HCT116 (cell line): ENCODE results near the gene CAMTA2. TPM values are rescaled to one million over a fixed set of nuclear protein-coding genes. Genes with fewer than 3 reads are reported as not detected.
A peak's percentile ranks its signal among the peaks of the same experiment; 100 is the strongest.

ENCODE experiments used
- ATAC-seq: fragments of 200-7000 bp; cut with Tn5 transposase; 2 replicates; pipeline ENCODE4 v1.9.1; 2020; ENCODE audit warnings: mild to moderate bottlenecking, moderate library complexity
- BruUV-seq: library from RNA; stranded (reverse); fragments of 400-500 nt; replicated peaks from 2 replicates; lab custom pipeline; 2021; lab: Mats Ljungman, UMichigan
- CTCF ChIA-PET: fragments of 300-600 bp; sonication (Branson Sonifier 250); formaldehyde crosslinking; loops from one replicate; lab custom pipeline; 2021; ENCODE audit warnings: antibody characterized with exemption; lab: Charles Lee
- POLR2A ChIA-PET: fragments of 300-600, 350-600 bp; sonication (Branson Sonifier 250); formaldehyde crosslinking; loops from one replicate; lab custom pipeline; 2021; ENCODE audit warnings: antibody characterized with exemption; lab: Charles Lee
- RAD21 ChIA-PET, 2 experiments: fragments of 300-600 bp; sonication (Branson Sonifier 250); formaldehyde crosslinking; loops; one replicate each; lab custom pipeline; 2023; ENCODE audit warnings: low total read pairs in 2 of 2; ENCODE audit not compliant: uncharacterized antibody in 2 of 2, unreplicated experiment in 2 of 2, low non-redundant PET in 1 of 2; lab: Charles Lee
- DNase-seq: peaks from one replicate; pipeline ENCODE4 v3.0.0-alpha.2; 2010; ENCODE audit warnings: low read depth, low spot score
- H2AFZ ChIP-seq: fragments of 200-600 bp; shearing (Covaris generic), sonication (generic); 2 replicates; pipeline ENCODE4 v1.6.1; 2017; ENCODE audit warnings: low read depth, mixed run types, mixed read lengths, antibody characterized with exemption, low read length; ENCODE audit not compliant: poor library complexity, severe bottlenecking
- H3K27ac ChIP-seq: 2 replicates; pipeline ENCODE4 v1.5.1; 2012; ENCODE audit warnings: low read depth, low read length
- H3K27me3 ChIP-seq: fragments of 200-600 bp; sonication (generic); 2 replicates; pipeline ENCODE4 v1.6.1; 2016; ENCODE audit warnings: mixed run types, low read length, mixed read lengths; ENCODE audit not compliant: insufficient read depth
- H3K36me3 ChIP-seq, 2 experiments: fragments of 200-500 bp in 1 of 2; fragments of 200-600 bp in 1 of 2; sonication (Bioruptor generic) in 1 of 2; sonication (generic) in 1 of 2; 2 replicates each; pipeline versions ENCODE4 v1.5.1 to v1.6.1; 2014 to 2016; ENCODE audit warnings: low read length in 2 of 2, inconsistent platforms in 1 of 2, mixed read lengths in 1 of 2, mixed run types in 1 of 2; ENCODE audit not compliant: insufficient read depth in 2 of 2, control insufficient read depth in 1 of 2
- H3K4me1 ChIP-seq, 2 experiments: fragments of 200-600 bp in 1 of 2; sonication (generic) in 1 of 2; 2 replicates each; pipeline versions ENCODE4 v1.5.1 to v1.6.1; 2012 to 2017; ENCODE audit warnings: low read length in 2 of 2, inconsistent platforms in 1 of 2, mild to moderate bottlenecking in 1 of 2, mixed read lengths in 1 of 2, mixed run types in 1 of 2, moderate library complexity in 1 of 2; ENCODE audit not compliant: insufficient read depth in 2 of 2, control insufficient read depth in 1 of 2
- H3K4me2 ChIP-seq: fragments of 200-600 bp; sonication (generic); 2 replicates; pipeline ENCODE4 v1.6.1; 2017; ENCODE audit warnings: mixed run types, low read length, mixed read lengths
- H3K4me3 ChIP-seq, 2 experiments: fragments of 200-600 bp in 1 of 2; sonication (generic) in 1 of 2; replicated peaks in 1 of 2; 2 replicates each; pipeline ENCODE4 v1.5.1; 2011 to 2016; ENCODE audit warnings: low read length in 2 of 2, control low read depth in 1 of 2, low read depth in 1 of 2, mild to moderate bottlenecking in 1 of 2, mixed read lengths in 1 of 2, mixed run types in 1 of 2
- H3K79me2 ChIP-seq: fragments of 200-600 bp; sonication (generic); 2 replicates; pipeline ENCODE4 v1.6.1; 2017; ENCODE audit warnings: mild to moderate bottlenecking, mixed run types, low read length, moderate library complexity, mixed read lengths; ENCODE audit not compliant: insufficient read depth
- H3K9ac ChIP-seq: fragments of 200-600 bp; sonication (generic); 2 replicates; pipeline ENCODE4 v1.6.1; 2016; ENCODE audit warnings: low read length, mixed read lengths
- H3K9me2 ChIP-seq: fragments of 200-600 bp; sonication (generic), shearing (Covaris generic); 2 replicates; pipeline ENCODE4 v1.6.1; 2017; ENCODE audit warnings: mixed run types, mild to moderate bottlenecking, moderate library complexity; ENCODE audit not compliant: insufficient read depth
- H3K9me3 ChIP-seq, 2 experiments: fragments of 200-500 bp in 1 of 2; fragments of 200-600 bp in 1 of 2; sonication (Bioruptor generic) in 1 of 2; sonication (generic) in 1 of 2; 2 replicates each; pipeline ENCODE4 v1.6.1; 2014 to 2017; ENCODE audit warnings: low read length in 2 of 2, mixed read lengths in 2 of 2, inconsistent platforms in 1 of 2, low read depth in 1 of 2, mild to moderate bottlenecking in 1 of 2, mixed run types in 1 of 2, moderate library complexity in 1 of 2; ENCODE audit not compliant: control insufficient read depth in 1 of 2, insufficient read depth in 1 of 2
- H4K20me1 ChIP-seq: fragments of 200-600 bp; sonication (generic), shearing (Covaris generic); 2 replicates; pipeline ENCODE4 v1.6.1; 2017; ENCODE audit warnings: mixed run types, mild to moderate bottlenecking, moderate library complexity; ENCODE audit not compliant: insufficient read depth
- ATF3 ChIP-seq: IDR thresholded peaks from 2 replicates; pipeline ENCODE4 v1.6.1; 2012
- ELF1 ChIP-seq: IDR thresholded peaks from 2 replicates; pipeline ENCODE4 v1.6.1; 2012; ENCODE audit warnings: low read depth, borderline replicate concordance
- EZH2phosphoT487 ChIP-seq: fragments of 200-600 bp; IDR thresholded peaks from 2 replicates; pipeline ENCODE4 v1.6.1; 2018; ENCODE audit warnings: antibody characterized with exemption, borderline replicate concordance
- FOSL1 ChIP-seq: IDR thresholded peaks from 2 replicates; pipeline ENCODE4 v1.6.1; 2012; ENCODE audit warnings: low read depth
- JUND ChIP-seq: IDR thresholded peaks from 2 replicates; pipeline ENCODE4 v1.6.1; 2012
- MAX ChIP-seq: IDR thresholded peaks from 2 replicates; pipeline ENCODE4 v1.6.1; 2012
- POLR2A ChIP-seq: IDR thresholded peaks from 2 replicates; pipeline ENCODE4 v1.7.0; 2011; ENCODE audit warnings: borderline replicate concordance; ENCODE audit not compliant: insufficient read depth, insufficient read length; ENCODE audit errors: extremely low read depth
- POLR2AphosphoS5 ChIP-seq: IDR thresholded peaks from 2 replicates; pipeline ENCODE4 v1.6.1; 2011; ENCODE audit warnings: mild to moderate bottlenecking, low read depth, low read length, moderate library complexity
- RAD21 ChIP-seq: IDR thresholded peaks from 2 replicates; pipeline ENCODE4 v1.6.1; 2012; ENCODE audit warnings: low read depth, mild to moderate bottlenecking
- SP1 ChIP-seq: IDR thresholded peaks from 2 replicates; pipeline ENCODE4 v1.6.1; 2012; ENCODE audit warnings: low read depth
- YY1 ChIP-seq: IDR thresholded peaks from 2 replicates; pipeline ENCODE4 v1.6.1; 2011; ENCODE audit warnings: low read length, low read depth, moderate library complexity, mild to moderate bottlenecking; ENCODE audit not compliant: insufficient replicate concordance; ENCODE audit errors: extremely low read depth
- ZBTB33 ChIP-seq: IDR thresholded peaks from 2 replicates; pipeline ENCODE4 v1.6.1; 2011; ENCODE audit warnings: mild to moderate bottlenecking, low read length, moderate library complexity; ENCODE audit not compliant: insufficient replicate concordance; ENCODE audit errors: extremely low read depth
- ZNF274 ChIP-seq: fragments of 200-500 bp; sonication (Bioruptor generic); IDR thresholded peaks from 2 replicates; pipeline ENCODE4 v1.6.1; 2014; ENCODE audit warnings: mild to moderate bottlenecking, low read depth, low read length, inconsistent platforms
- intact Hi-C: fragments of 100-400 bp; cut with micrococcal nuclease; formaldehyde crosslinking; loops from 2 replicates; pipeline ENCODE4 v1.10.0; 2022
- total RNA-seq: library from RNA; stranded (reverse); gene quantifications from one replicate; pipeline ENCODE4 v1.2.1, GENCODE V29; 2021; ENCODE audit not compliant: unreplicated experiment

The CAMTA2 gene
- total RNA-seq, 1 experiment from 2014 or later = 37.8 TPM

- peak overlapping the region; percentile 95 for H3K27ac ChIP-seq
- H3K27me3 ChIP-seq = no peaks in the 10 kb centered on the region
- TF ChIP-seq POLR2AphosphoS5 (peak; percentile 64), ELF1 (no peak; the same call in 1 of the 2 replicates)
- no peaks in the 10 kb centered on the region for H3K9me3 ChIP-seq
- TSS peak; percentile 84 for BruUV-seq
- H3K36me3 ChIP-seq = peaks cover 5 to 28% of the 10 kb centered on the region in 2 experiments; a peak in 2 of 4 replicates
- H3K79me2 ChIP-seq = peaks cover 73% of the 10 kb centered on the region
- peak overlapping the region; percentile 96 for H3K9ac ChIP-seq
- no peaks in the 10 kb centered on the region for H3K9me2 ChIP-seq
- intact Hi-C loops = loop anchor here (1.0 kb wide), 2 partner anchors 8 to 27 kb away; partner anchors contain the start of genes PFN1 and SPAG7
- ChIA-PET POLR2A (interaction anchor here (0.7 to 2.1 kb wide), 10 partner anchors 8 to 231 kb away, joined by 3 to 30 read pairs (median 6); partner anchors contain the start of genes ARRB2, CAMTA2, ENO3 and PFN1), CTCF (interaction anchor here (0.8 to 2.4 kb wide), 8 partner anchors 8 to 230 kb away, joined by 3 to 15 read pairs (median 3); partner anchors contain the start of genes ARRB2, CHRNE, PFN1 and SPAG7), RAD21 (interaction anchor here (1.5 to 2.1 kb wide), 3 partner anchors 27 to 31 kb away, joined by 6 to 11 read pairs (median 8); partner anchors contain the start of gene SPAG7 (in 2 of the 2))
- no peak for DNase-seq
- ATAC-seq = peak; percentile 62
- H2AFZ ChIP-seq = no peak overlapping the region
- H3K4me1 ChIP-seq = peaks cover 18 to 45% of the 10 kb centered on the region in 2 experiments
- H3K4me2 ChIP-seq = peak overlapping the region; percentile 100
- no peaks in the 10 kb centered on the region; the same call in 1 of the 2 replicates for H4K20me1 ChIP-seq
- H3K4me3 ChIP-seq = peak overlapping the region; percentile 86 to 93
Measured at GRCh38 chr17:4940555-4941318, 46.7 kb downstream of the CAMTA2 start.

GRCh38 chr17:4939796-4940554 is 47.5 kb downstream of the CAMTA2 start, which contains the start of the genes RNF167 and SLC25A11:
RNF167 (plus strand) TSS chr17:4940268; CDS start chr17:4940910, 642 bp downstream.
SLC25A11 (minus strand) TSS chr17:4940046; CDS start chr17:4939910, 136 bp downstream.
- H3K27ac ChIP-seq = peak within 1 kb of the TSS; percentile 95
- intact Hi-C loops = loop anchor here (1.0 kb wide), 2 partner anchors 8 to 27 kb away; partner anchors contain the start of genes PFN1 and SPAG7
- RAD21 ChIA-PET = interaction anchor here (1.5 to 2.1 kb wide), 3 partner anchors 27 to 31 kb away, joined by 6 to 11 read pairs (median 8); partner anchors contain the start of gene SPAG7 (in 2 of the 2)
- no TSS peak for BruUV-seq
- H3K36me3 ChIP-seq = peaks cover 5 to 28% of the 10 kb centered on the region in 2 experiments; a peak in 2 of 4 replicates
- CTCF ChIA-PET = interaction anchor here (0.6 to 2.4 kb wide), 9 partner anchors 9 to 230 kb away, joined by 3 to 15 read pairs (median 3); partner anchors contain the start of genes ARRB2, CHRNE, PFN1 and SPAG7
- H2AFZ ChIP-seq = no peak within 1 kb of the TSS
- DNase-seq = peak; percentile 100
- peak within 1 kb of the TSS; percentile 96 for H3K9ac ChIP-seq
- POLR2A ChIA-PET = interaction anchor here (0.7 to 2.1 kb wide), 12 partner anchors 8 to 230 kb away, joined by 3 to 30 read pairs (median 4); partner anchors contain the start of genes ARRB2, CAMTA2, ENO3 and PFN1
- H3K4me2 ChIP-seq = peak within 1 kb of the TSS; percentile 100
- H3K4me3 ChIP-seq = peak within 1 kb of the TSS; percentile 86 to 93
- H3K79me2 ChIP-seq = peaks cover 65% of the 10 kb centered on the region
- peak; percentile 85 for ATAC-seq
- peaks cover 10 to 38% of the 10 kb centered on the region in 2 experiments for H3K4me1 ChIP-seq
- H3K9me3 ChIP-seq = no peaks in the 10 kb centered on the region
- H3K9me2 ChIP-seq = no peaks in the 10 kb centered on the region
- H4K20me1 ChIP-seq = no peaks in the 10 kb centered on the region; the same call in 1 of the 2 replicates
- no peaks in the 10 kb centered on the region for H3K27me3 ChIP-seq
- peak; percentile 100 for TF ChIP-seq ZBTB33
- TF ChIP-seq ZNF274 = no peak
- no peak for TF ChIP-seq EZH2phosphoT487
- TF ChIP-seq ATF3 = no peak
- TF ChIP-seq SP1 = peak; percentile 60
- TF ChIP-seq JUND = no peak
- TF ChIP-seq MAX = no peak; the same call in none of the 2 replicates
- no peak for TF ChIP-seq ELF1
- no peak for TF ChIP-seq RAD21
- TF ChIP-seq YY1 = peak; percentile 77
- TF ChIP-seq FOSL1 = no peak
- TF ChIP-seq POLR2A = peak; percentile 91
